Brain microvascular endothelial cell (primary cell): ENCODE results near the gene LAMC1.

ENCODE experiments used
- DNase-seq: peaks from one replicate; pipeline ENCODE4 v3.0.0-alpha.2; 2020
- H3K27ac ChIP-seq: fragments of 250-450 bp; sonication (Bioruptor Pico); 2 replicates; pipeline ENCODE4 v1.5.1; 2020; ENCODE audit warnings: mild to moderate bottlenecking, moderate library complexity
- H3K27me3 ChIP-seq: fragments of 250-450 bp; sonication (Bioruptor Pico); replicated peaks from 2 replicates; pipeline ENCODE4 v1.5.1; 2020; ENCODE audit warnings: mild to moderate bottlenecking
- H3K36me3 ChIP-seq: fragments of 250-450 bp; sonication (Bioruptor Pico); replicated peaks from 2 replicates; pipeline ENCODE4 v1.5.1; 2020; ENCODE audit warnings: mild to moderate bottlenecking
- H3K4me3 ChIP-seq: 2 replicates; pipeline ENCODE4 v1.5.1; 2011; ENCODE audit warnings: low read depth, mild to moderate bottlenecking, control low read depth, low read length, moderate library complexity
- in situ Hi-C: cut with HindIII; loops from 2 replicates; pipeline ENCODE4 v1.10.0; 2017; ENCODE audit warnings: low sequenced_read_pairs, low pct_ligation_motif_present
- TF ChIP-seq, protein P1 (sequence below): IDR thresholded peaks from 2 replicates; pipeline ENCODE4 v1.5.1; 2011; ENCODE audit warnings: low read depth, mild to moderate bottlenecking, moderate library complexity, low read length, control low read depth, inconsistent platforms; ENCODE audit errors: missing control alignments

The LAMC1 gene

DNA sequence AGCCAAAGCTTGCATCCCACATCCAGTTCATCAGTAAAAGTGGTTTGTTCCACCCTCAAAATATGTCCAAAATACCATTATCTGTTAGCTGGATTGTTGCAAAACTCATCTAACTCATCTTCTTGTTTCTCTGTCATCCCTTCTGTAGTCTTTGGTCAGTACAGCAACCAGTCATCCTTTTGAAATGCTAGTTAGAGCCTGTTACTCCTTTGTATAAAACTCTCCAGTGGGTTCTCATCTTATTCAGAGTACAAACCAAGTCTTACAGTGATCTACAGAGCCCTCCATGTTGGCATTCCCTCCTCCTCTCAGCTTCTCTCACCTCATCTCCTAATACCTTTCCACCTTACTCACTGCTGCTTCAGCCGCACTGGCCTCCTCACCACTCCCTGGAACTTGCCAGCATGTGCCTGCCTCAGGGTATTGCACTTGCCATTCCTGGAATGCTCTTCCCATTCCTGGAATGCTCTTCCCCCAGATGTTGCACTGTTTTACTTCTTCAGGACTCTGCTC, 70.6 kb downstream of the LAMC1 start:
- TF ChIP-seq, protein P1, sequence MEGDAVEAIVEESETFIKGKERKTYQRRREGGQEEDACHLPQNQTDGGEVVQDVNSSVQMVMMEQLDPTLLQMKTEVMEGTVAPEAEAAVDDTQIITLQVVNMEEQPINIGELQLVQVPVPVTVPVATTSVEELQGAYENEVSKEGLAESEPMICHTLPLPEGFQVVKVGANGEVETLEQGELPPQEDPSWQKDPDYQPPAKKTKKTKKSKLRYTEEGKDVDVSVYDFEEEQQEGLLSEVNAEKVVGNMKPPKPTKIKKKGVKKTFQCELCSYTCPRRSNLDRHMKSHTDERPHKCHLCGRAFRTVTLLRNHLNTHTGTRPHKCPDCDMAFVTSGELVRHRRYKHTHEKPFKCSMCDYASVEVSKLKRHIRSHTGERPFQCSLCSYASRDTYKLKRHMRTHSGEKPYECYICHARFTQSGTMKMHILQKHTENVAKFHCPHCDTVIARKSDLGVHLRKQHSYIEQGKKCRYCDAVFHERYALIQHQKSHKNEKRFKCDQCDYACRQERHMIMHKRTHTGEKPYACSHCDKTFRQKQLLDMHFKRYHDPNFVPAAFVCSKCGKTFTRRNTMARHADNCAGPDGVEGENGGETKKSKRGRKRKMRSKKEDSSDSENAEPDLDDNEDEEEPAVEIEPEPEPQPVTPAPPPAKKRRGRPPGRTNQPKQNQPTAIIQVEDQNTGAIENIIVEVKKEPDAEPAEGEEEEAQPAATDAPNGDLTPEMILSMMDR: no peak
- in situ Hi-C loops: no loop called here
- Histone ChIP-seq H3K4me3 (no peak overlapping the region), H3K27me3 (no peaks in the 10 kb centered on the region), H3K36me3 (no peaks in the 10 kb centered on the region), H3K27ac (no peak overlapping the region)
- no peak for DNase-seq

DNA sequence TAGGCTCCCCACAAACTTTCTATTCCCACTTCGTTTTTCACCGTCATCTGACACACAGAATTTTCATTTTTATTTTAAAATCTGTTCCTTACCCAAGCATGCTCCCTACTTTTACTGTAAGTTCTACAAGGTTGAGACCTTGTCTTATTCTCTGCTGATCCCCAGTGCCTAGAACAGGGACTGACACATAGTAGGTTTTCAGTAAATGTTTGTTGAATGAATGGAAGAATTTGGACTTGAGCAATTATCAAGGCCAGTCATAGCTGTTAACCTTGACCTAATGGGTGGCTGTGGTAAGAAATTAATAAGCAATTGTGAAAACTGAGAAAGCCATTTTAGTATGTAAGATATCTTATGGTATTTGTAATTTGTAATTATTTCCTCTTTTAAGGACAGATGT, 71.1 kb downstream of the LAMC1 start:
- in situ Hi-C loops: no loop called here
- TF ChIP-seq, protein P1: no peak
- H3K27ac ChIP-seq: no peak overlapping the region
- no peaks in the 10 kb centered on the region for H3K27me3 ChIP-seq
- no peak overlapping the region for H3K4me3 ChIP-seq
- DNase-seq: no peak
- H3K36me3 ChIP-seq: no peaks in the 10 kb centered on the region

DNA sequence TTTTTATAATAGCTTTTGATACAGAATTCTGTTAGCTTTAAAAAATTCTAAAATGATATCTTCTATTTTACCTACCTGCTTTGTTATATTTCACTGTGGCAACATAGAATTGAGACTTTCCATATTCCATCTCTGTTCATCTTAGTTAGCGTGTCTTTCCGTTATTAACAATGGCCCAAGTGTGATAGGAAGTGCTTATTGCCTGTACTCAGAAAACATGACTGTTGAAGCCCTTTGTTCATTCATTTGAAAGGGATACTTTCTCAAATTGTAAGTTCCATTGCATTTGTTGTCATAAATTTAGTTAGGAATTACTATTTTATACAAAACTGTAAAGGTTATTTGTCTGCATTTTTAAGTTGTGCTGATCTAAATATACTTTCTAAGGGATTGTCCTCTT, 73.1 kb downstream of the LAMC1 start:
- Histone ChIP-seq H3K27me3 (no peaks in the 10 kb centered on the region), H3K36me3 (no peaks in the 10 kb centered on the region), H3K27ac (peak overlapping the region; percentile 25), H3K4me3 (no peak overlapping the region)
- TF ChIP-seq, protein P1: no peak
- in situ Hi-C loops: no loop called here
- DNase-seq: no peak

DNA sequence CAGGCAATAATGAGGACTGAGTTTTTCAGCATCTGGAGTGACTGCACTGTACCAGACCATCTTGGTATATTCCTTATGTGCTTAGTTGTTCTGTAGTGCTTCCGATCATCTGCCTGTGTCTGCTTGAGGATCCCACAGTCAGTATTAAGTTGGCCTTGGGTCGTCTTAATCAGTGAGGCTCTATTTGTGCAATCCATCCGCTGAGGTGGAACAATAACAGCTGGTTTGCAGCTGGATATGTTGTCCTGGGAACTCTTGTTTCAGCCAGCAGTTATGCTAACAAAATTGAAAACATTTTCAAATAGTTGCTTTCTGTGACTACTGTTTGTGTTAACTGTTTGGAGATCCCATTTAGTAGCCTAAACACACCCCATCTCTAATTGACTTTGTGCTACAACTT, 73.7 kb downstream of the LAMC1 start:
- Histone ChIP-seq H3K36me3 (no peaks in the 10 kb centered on the region), H3K27ac (peak overlapping the region; percentile 25), H3K4me3 (no peak overlapping the region), H3K27me3 (no peaks in the 10 kb centered on the region)
- TF ChIP-seq, protein P1: no peak
- peak; percentile 49 for DNase-seq
- in situ Hi-C loops: no loop called here

DNA sequence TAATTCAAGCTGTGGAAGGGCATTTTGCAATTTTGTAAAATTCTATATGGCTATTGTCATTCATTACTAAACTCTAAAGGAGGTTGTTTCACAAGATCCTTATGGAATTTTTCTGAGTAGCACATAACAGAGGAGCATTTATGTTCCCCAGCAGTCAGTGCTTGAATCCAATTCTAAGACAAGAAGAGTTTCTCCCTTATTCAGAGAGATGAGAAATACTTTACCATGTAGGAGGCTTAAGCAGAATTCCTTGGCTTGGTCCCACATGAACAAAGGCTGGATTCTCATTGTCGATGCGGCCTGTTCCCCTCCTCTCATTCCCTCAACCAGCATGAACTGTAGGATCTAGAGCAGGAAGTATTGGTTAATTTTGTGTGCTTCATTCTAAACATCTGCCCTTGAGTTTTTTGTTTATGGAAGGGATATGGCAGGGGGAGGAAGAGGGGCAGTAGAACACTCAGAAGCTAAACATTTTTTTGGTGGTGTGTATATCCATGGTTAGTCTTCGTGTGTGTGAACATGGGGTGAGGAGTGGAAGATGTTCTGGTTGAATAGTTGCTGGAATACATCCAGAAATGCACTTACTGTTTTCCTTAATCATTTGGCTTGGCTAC, 74.3 kb downstream of the LAMC1 start:
- TF ChIP-seq, protein P1: no peak

DNA sequence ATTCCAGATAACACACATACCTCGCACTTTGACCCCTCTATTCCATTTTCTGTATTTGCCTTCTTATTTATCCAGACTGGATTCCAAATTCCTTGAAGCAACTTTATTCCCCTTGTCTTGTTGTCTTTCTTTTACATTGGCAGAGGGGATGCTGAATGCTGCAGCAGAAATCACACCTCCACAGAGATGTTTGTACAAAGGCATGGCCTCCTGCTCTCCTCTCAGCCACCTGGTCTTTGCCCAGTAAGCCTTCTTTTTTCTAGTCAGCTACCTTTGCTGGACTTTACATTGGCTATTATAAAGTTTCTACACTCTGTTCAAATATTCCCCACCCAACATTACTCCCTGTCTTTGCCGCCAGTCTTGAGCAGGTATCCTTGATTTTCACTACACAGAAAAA, 75.1 kb downstream of the LAMC1 start:
- H3K27me3 ChIP-seq: no peaks in the 10 kb centered on the region
- DNase-seq: no peak
- TF ChIP-seq, protein P1: no peak
- no peak overlapping the region for H3K27ac ChIP-seq
- in situ Hi-C loops: no loop called here
- no peak overlapping the region for H3K4me3 ChIP-seq
- peaks cover 1% of the 10 kb centered on the region for H3K36me3 ChIP-seq

More for the DNA sequence above, 74.3 kb downstream of the LAMC1 start:
- Histone ChIP-seq H3K27me3 (no peaks in the 10 kb centered on the region), H3K36me3 (no peaks in the 10 kb centered on the region), H3K27ac (peak overlapping the region; percentile 6), H3K4me3 (no peak overlapping the region)
- peak; percentile 19 for DNase-seq
- in situ Hi-C loops: no loop called here
